Glomerular endothelial cell (primary cell): Measurements from ENCODE around the gene GALNT9. TPM values are rescaled to one million over a fixed set of nuclear protein-coding genes. Genes with fewer than 3 reads are reported as not detected.

Experiments used
- DNase-seq: peaks from one replicate; pipeline ENCODE4 v3.0.0-alpha.2; 2011; ENCODE audit warnings: low read depth, low spot score; ENCODE audit errors: extremely low read depth
- total RNA-seq: library from RNA; depleted of rRNA; stranded (reverse); fragments of >200 nt; gene quantifications from 2 replicates; pipeline ENCODE4 v1.2.3, GENCODE V29; 2015

Gene GALNT9
- total RNA-seq, 1 donor from 2014 or later: 0.35 TPM

GRCh38 chr12:132344601-132345000, 15.2 kb upstream of the GALNT9 start:
- no peak for DNase-seq

GRCh38 chr12:132344181-132344580, 14.8 kb upstream of the GALNT9 start:
- DNase-seq: no peak

GRCh38 chr12:132343294-132344004, 14.1 kb upstream of the GALNT9 start:
- no peak for DNase-seq

- no peak for DNase-seq
Measured at GRCh38 chr12:132342251-132343227, 13.2 kb upstream of the GALNT9 start.

GRCh38 chr12:132341318-132342050, 12.1 kb upstream of the GALNT9 start:
- no peak for DNase-seq

GRCh38 chr12:132340266-132341035, 11.1 kb upstream of the GALNT9 start:
- DNase-seq: no peak

- no peak for DNase-seq
Measured at GRCh38 chr12:132339856-132340255, 10.5 kb upstream of the GALNT9 start.

GRCh38 chr12:132338781-132339180, 9.4 kb upstream of the GALNT9 start:
- no peak for DNase-seq

GRCh38 chr12:132338311-132338710, 8.9 kb upstream of the GALNT9 start:
- no peak for DNase-seq

- no peak for DNase-seq
Measured at GRCh38 chr12:132337557-132337956, 8.2 kb upstream of the GALNT9 start.

GRCh38 chr12:132336451-132337413, 7.3 kb upstream of the GALNT9 start:
- DNase-seq: no peak

- DNase-seq: no peak
Measured at GRCh38 chr12:132335179-132335756, 5.9 kb upstream of the GALNT9 start.

GRCh38 chr12:132333766-132334165, 4.4 kb upstream of the GALNT9 start:
- no peak for DNase-seq

GRCh38 chr12:132333273-132333672, 3.9 kb upstream of the GALNT9 start:
- no peak for DNase-seq

- DNase-seq: no peak
Measured at GRCh38 chr12:132330549-132330881, 1.1 kb upstream of the GALNT9 start.

GRCh38 chr12:132329720-132330548, 545 bp upstream of the GALNT9 start:
- DNase-seq: no peak

- DNase-seq: no peak
Measured at GRCh38 chr12:132328282-132329029, 933 bp downstream of the GALNT9 start.
